Muscle of leg (tissue), 16 donors: ENCODE data around the gene OVAAL. TPM values are rescaled to one million over a fixed set of nuclear protein-coding genes. Genes with fewer than 3 reads are reported as not detected.

Experiments used
- DNase-seq: peaks from one replicate; pipeline ENCODE4 v3.0.0; 2013
- H3K27ac ChIP-seq: one replicate; pipeline ENCODE4 v1.5.1; 2013; ENCODE audit warnings: mild to moderate bottlenecking, low read length, control low read depth
- H3K27me3 ChIP-seq: one replicate; pipeline ENCODE4 v1.6.1; 2013; ENCODE audit warnings: low read length; ENCODE audit not compliant: control insufficient read depth, insufficient read depth
- H3K36me3 ChIP-seq: one replicate; pipeline ENCODE4 v1.6.1; 2013; ENCODE audit warnings: low read length; ENCODE audit not compliant: control insufficient read depth, insufficient read depth
- H3K4me1 ChIP-seq: one replicate; pipeline ENCODE4 v1.6.1; 2013; ENCODE audit warnings: low read length; ENCODE audit not compliant: control insufficient read depth, insufficient read depth
- H3K4me3 ChIP-seq: one replicate; pipeline ENCODE4 v1.5.1; 2013; ENCODE audit warnings: low read length, control low read depth
- H3K9me3 ChIP-seq: replicated peaks from 2 replicates; pipeline ENCODE4 v1.6.1; 2013; ENCODE audit warnings: low read depth, low read length; ENCODE audit not compliant: control insufficient read depth
- WGBS: methylation state at CpG from one replicate; pipeline ENCODE4 v1.1.5; 2013; ENCODE audit warnings: missing lambda C conversion rate; ENCODE audit not compliant: insufficient coverage; 5-methylcytosine and 5-hydroxymethylcytosine counted together
- long read RNA-seq, 11 donors: transcript quantifications; one replicate each; lab custom pipeline, GENCODE V29; 2026
- polyA plus RNA-seq, 8 donors: library from polyadenylated mRNA; unstranded; fragments of 120-200 nt; gene quantifications; one replicate each; pipeline versions ENCODE4 v1.2.1 to v1.2.3, GENCODE V29; 2013; ENCODE audit warnings: inconsistent platforms in 1 of 8, low replicate concordance in 1 of 8; ENCODE audit not compliant: insufficient read length in 8 of 8, insufficient read depth in 1 of 8
- total RNA-seq: library from RNA; stranded (reverse); fragments of 120-200 nt; gene quantifications from one replicate; pipeline ENCODE4 v1.2.4, GENCODE V29; 2013

OVAAL gene
- total RNA-seq (not detected), polyA plus RNA-seq (not detected)
- long read RNA-seq, donor 1 = 0 reads
- long read RNA-seq, donor 2 = 0 reads
- long read RNA-seq, donor 3 = 0 reads
- long read RNA-seq, donor 4 = 0 reads
- long read RNA-seq, donor 5 = 0 reads
- long read RNA-seq, donor 6 = 0 reads
- long read RNA-seq, donor 7 = 0 reads
- long read RNA-seq, donor 8 = 0 reads
- long read RNA-seq, donor 9 = 0 reads
- long read RNA-seq, donor 10 = 0 reads
- long read RNA-seq, donor 11 = 0 reads

GRCh38 chr1:180558664-180559063 is at the start of gene OVAAL:
TSS of gene OVAAL (plus strand) at chr1:180558964.
- no peak for DNase-seq
- Histone ChIP-seq H3K36me3 (no peaks in the 10 kb centered on the region), H3K9me3 (no peaks in the 10 kb centered on the region), H3K27me3 (no peaks in the 10 kb centered on the region), H3K4me1 (peaks cover 3% of the 10 kb centered on the region), H3K27ac (no peak within 1 kb of the TSS), H3K4me3 (no peak within 1 kb of the TSS)
- 83% methylated on average over 2 of the region's 6 CpGs for WGBS

- no peak for DNase-seq
- H3K4me3 ChIP-seq = no peak overlapping the region
- H3K4me1 ChIP-seq = no peaks in the 10 kb centered on the region
- WGBS = no CpG with 5 or more reads among the region's 2 CpGs
- no peaks in the 10 kb centered on the region for H3K9me3 ChIP-seq
- H3K36me3 ChIP-seq = no peaks in the 10 kb centered on the region
- H3K27ac ChIP-seq = no peak overlapping the region
- no peaks in the 10 kb centered on the region for H3K27me3 ChIP-seq
These were observed 47.9 kb upstream of the OVAAL start for GRCh38 chr1:180510882-180511281.

- H3K4me3 ChIP-seq = no peak overlapping the region
- no peaks in the 10 kb centered on the region for H3K9me3 ChIP-seq
- no peaks in the 10 kb centered on the region for H3K27me3 ChIP-seq
- WGBS = 76% methylated on average over 6 of the region's 6 CpGs
- DNase-seq = no peak
- no peaks in the 10 kb centered on the region for H3K36me3 ChIP-seq
- H3K4me1 ChIP-seq = no peaks in the 10 kb centered on the region
- no peak overlapping the region for H3K27ac ChIP-seq
These were observed 45.2 kb upstream of the OVAAL start for GRCh38 chr1:180513531-180513930.

- Histone ChIP-seq H3K4me3 (no peak overlapping the region), H3K27ac (no peak overlapping the region), H3K4me1 (no peaks in the 10 kb centered on the region), H3K9me3 (no peaks in the 10 kb centered on the region), H3K27me3 (no peaks in the 10 kb centered on the region), H3K36me3 (no peaks in the 10 kb centered on the region)
- no peak for DNase-seq
- WGBS = 44% methylated on average over 2 of the region's 3 CpGs
These were observed 43.4 kb upstream of the OVAAL start for GRCh38 chr1:180515364-180515763.

DNA sequence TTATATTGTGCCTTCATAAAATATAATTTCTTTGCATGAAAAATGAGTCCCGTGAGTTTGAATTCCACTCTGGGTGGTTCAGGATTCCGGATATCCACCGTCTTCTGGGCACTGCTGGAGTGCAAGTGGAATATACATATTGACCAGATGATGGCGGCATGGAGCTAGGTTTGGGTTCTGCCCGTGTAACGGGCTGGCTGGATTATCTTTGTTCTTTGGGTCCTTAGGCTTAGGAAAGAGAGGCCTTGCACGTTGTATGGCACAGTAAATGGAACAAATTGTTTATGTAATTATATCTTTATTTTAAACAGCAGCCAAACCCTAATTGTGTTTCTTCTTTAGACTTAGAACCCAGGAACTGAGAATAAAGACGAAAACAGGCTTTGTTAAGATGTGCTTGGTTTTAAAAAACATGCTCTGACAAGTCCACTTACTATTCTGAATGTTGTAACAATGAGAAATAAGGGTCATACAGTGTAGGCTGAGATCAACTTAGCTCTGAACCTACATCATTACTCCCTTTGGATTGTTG is 42.8 kb upstream of the OVAAL start:
- 4% methylated on average over 3 of the region's 8 CpGs for WGBS
- Histone ChIP-seq H3K4me3 (no peak overlapping the region), H3K36me3 (no peaks in the 10 kb centered on the region), H3K9me3 (no peaks in the 10 kb centered on the region), H3K4me1 (no peaks in the 10 kb centered on the region), H3K27me3 (no peaks in the 10 kb centered on the region), H3K27ac (no peak overlapping the region)
- peak; percentile 83 for DNase-seq

DNA sequence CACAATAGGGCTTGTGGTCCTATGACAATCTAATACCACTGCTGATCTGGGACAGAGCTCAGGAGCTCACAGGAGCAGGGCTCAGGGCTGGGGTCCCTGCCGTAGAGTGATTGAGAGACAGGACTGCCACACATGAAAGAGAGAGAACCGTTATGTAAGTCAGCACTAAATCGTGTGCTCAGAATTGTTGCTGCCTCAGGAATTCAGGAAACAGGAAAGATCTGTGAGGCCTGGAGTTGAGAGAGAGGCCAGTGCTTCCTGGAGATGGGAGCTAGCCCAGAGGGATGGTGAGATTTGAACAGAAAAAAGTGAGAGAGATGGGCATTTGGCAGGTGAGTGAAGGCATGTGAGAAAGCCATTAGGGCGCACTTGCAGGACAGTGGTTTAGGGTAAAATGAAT is 38.9 kb upstream of the OVAAL start:
- H3K4me1 ChIP-seq = peaks cover 6% of the 10 kb centered on the region
- no peaks in the 10 kb centered on the region for H3K36me3 ChIP-seq
- H3K27ac ChIP-seq = peak overlapping the region; percentile 53
- no peaks in the 10 kb centered on the region for H3K9me3 ChIP-seq
- H3K4me3 ChIP-seq = no peak overlapping the region
- no peaks in the 10 kb centered on the region for H3K27me3 ChIP-seq
- 32% methylated on average over 4 of the region's 4 CpGs for WGBS
- peak; percentile 20 for DNase-seq

DNA sequence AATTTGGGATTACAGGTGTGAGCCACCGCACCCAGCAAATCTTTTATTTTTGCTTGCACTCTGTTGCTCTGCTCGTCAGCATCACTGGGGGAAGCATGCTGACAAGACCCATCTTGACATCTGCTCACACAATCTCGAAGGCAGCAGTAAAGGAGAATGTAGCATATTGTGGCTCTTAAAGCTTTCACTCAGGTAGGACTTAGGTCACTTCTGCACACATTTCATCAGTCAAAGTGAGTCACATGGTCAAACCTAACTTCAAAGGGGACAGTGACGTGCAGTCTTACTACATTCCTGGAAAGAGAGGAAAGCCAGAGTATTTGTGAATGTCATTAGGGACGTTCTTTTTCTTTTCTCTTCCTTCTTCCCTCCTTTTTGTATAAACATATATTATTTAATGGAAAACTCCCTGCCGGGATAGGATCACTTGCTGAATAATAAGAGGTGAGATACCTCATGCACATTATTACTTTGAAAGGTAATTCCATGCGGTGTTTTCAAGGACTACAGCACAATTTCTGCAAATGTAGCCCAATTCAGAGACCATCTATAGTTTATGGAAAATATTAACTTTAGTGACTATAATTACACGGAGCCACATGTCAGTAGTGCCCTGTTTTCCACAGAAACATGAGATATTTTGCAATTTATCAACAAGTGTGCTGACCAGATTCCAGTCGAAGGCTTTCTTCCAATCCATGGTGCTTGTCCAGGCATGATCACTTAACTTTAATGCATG is 37.1 kb upstream of the OVAAL start:
- Histone ChIP-seq H3K4me1 (peaks cover 9% of the 10 kb centered on the region), H3K9me3 (no peaks in the 10 kb centered on the region), H3K27ac (no peak overlapping the region), H3K27me3 (peaks cover 3% of the 10 kb centered on the region), H3K4me3 (no peak overlapping the region), H3K36me3 (no peaks in the 10 kb centered on the region)
- 60% methylated on average over 2 of the region's 9 CpGs for WGBS
- no peak for DNase-seq

DNA sequence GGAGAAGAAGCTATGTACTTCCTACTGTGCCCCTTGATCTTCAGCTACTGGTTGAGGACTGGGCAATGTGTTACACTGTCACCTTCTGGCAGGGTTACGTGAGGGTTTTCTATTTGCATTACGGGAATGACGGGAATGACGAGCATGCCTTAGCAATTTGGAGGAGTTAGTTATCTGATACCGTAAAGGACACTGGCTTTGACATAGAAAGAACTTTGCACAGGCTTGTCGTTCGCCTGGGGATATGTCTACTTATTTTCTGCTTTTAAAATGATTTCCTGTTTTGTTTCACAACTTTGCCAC is 36.6 kb upstream of the OVAAL start:
- Histone ChIP-seq H3K9me3 (no peaks in the 10 kb centered on the region), H3K36me3 (no peaks in the 10 kb centered on the region), H3K4me3 (no peak overlapping the region), H3K27me3 (peaks cover 3% of the 10 kb centered on the region), H3K27ac (no peak overlapping the region), H3K4me1 (peaks cover 9% of the 10 kb centered on the region)
- peak; percentile 43 for DNase-seq
- 60% methylated on average over 1 of the region's 7 CpGs for WGBS

DNA sequence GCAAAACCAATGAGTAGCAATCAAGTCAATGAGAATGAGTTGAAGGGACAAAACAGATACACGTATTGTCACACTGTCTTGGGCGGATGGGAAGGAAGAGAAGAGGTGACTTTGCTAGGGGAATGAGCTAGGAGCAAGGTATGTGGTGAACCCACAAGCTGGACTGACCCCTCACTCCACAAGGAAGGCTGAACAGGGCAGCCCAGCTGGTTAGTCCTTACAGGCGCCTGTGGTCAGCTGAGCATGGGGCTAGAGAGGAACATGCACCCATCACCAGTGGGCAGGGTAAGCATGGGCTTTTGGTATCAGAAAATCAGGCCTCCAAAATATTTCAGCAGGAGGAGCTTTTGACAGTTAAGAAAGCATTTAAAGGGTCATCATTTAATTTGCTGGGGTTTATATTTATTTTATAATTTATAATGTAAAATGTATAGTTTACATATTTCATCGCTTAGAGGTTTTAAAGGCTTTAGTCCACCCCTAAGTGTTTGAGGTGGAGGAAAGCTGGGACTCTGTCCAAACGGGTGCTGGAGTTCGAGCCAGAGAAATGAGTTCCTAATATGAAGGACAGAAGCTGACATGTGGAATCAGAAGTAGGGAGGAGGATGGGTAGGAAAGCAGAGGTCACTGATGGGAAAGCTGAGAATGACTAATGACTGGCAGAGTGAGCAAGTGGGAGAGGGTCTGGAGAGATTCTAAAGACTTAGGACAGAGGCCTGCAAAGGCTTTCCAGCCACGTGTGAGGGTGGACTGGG is 34.4 kb upstream of the OVAAL start:
- H3K4me3 ChIP-seq = no peak overlapping the region
- H3K27ac ChIP-seq = no peak overlapping the region
- no peaks in the 10 kb centered on the region for H3K36me3 ChIP-seq
- no peaks in the 10 kb centered on the region for H3K9me3 ChIP-seq
- H3K27me3 ChIP-seq = peaks cover 3% of the 10 kb centered on the region
- 73% methylated on average over 5 of the region's 7 CpGs for WGBS
- peaks cover 9% of the 10 kb centered on the region for H3K4me1 ChIP-seq
- DNase-seq = no peak
